K562 (cell line): ENCODE results near the gene ERC2.

Source experiments
- CTCF ChIP-seq, 3 experiments: IDR thresholded peaks in 2 of 3; conservative IDR thresholded peaks in 1 of 3; 2 replicates each; pipeline ENCODE4 v1.5.1; 2011 to 2012; ENCODE audit warnings: low read length in 3 of 3, mild to moderate bottlenecking in 3 of 3, control low read depth in 2 of 3, improper control_type of control experiment in 1 of 3, inconsistent platforms in 1 of 3, low read depth in 1 of 3, mixed read lengths in 1 of 3, moderate library complexity in 1 of 3; ENCODE audit not compliant: insufficient read depth in 2 of 3
- DPF2 ChIP-seq: fragments of 450-650 bp; IDR thresholded peaks from 2 replicates; pipeline ENCODE4 v1.6.1; 2016
- E4F1 ChIP-seq: fragments of 250-450 bp; sonication (Bioruptor Pico); IDR thresholded peaks from 2 replicates; pipeline ENCODE4 v1.5.0; 2021; ENCODE audit warnings: mild to moderate bottlenecking, borderline replicate concordance
- FOXK1 ChIP-seq: sonication (generic); formaldehyde crosslinking; IDR thresholded peaks from 2 replicates; pipeline ENCODE4 v1.8.0; 2022; ENCODE audit warnings: missing genetic modification reagents, mild to moderate bottlenecking, borderline replicate concordance
- HDAC6 ChIP-seq: IDR thresholded peaks from 2 replicates; pipeline ENCODE4 v1.6.1; 2012; ENCODE audit warnings: low read depth, mild to moderate bottlenecking, control low read depth, inconsistent platforms, low read length, moderate library complexity
- JUN ChIP-seq, 2 experiments: sonication (generic) in 1 of 2; formaldehyde crosslinking in 1 of 2; IDR thresholded peaks; 2 replicates each; pipeline versions ENCODE4 v1.6.1 to v1.8.0; 2012 to 2022; ENCODE audit warnings: borderline replicate concordance in 2 of 2, mild to moderate bottlenecking in 2 of 2, improper control_type of control experiment in 1 of 2, low read depth in 1 of 2, low read length in 1 of 2, missing genetic modification reagents in 1 of 2
- MTA3 ChIP-seq: fragments of 450-650 bp; formaldehyde crosslinking; IDR thresholded peaks from 2 replicates; pipeline ENCODE4 v1.6.1; 2017; ENCODE audit warnings: mild to moderate bottlenecking, borderline replicate concordance
- POLR2A ChIP-seq: fragments of 450-650 bp; conservative IDR thresholded peaks from 2 replicates; pipeline ENCODE4 v1.6.1; 2016
- PPARD ChIP-seq: fragments of 250-450 bp; sonication (Bioruptor Pico); IDR thresholded peaks from 2 replicates; pipeline ENCODE4 v1.8.0; 2022; ENCODE audit warnings: inconsistent platforms, mild to moderate bottlenecking, moderate library complexity
- REST ChIP-seq, 2 experiments: fragments of 450-650 bp; formaldehyde crosslinking in 1 of 2; IDR thresholded peaks; 2 replicates each; pipeline versions ENCODE4 v1.4.0 to v1.6.1; 2014 to 2020; ENCODE audit warnings: mild to moderate bottlenecking in 2 of 2, borderline replicate concordance in 1 of 2, low read depth in 1 of 2
- SRSF1 ChIP-seq: fragments of 200-400 bp; formaldehyde crosslinking; IDR thresholded peaks from 2 replicates; pipeline ENCODE4 v1.6.1; 2017; ENCODE audit warnings: mild to moderate bottlenecking, low read depth, low read length, moderate library complexity
- USF2 ChIP-seq: sonication (generic); formaldehyde crosslinking; IDR thresholded peaks from 2 replicates; pipeline ENCODE4 v1.5.0; 2020; ENCODE audit warnings: missing genetic modification reagents

- TF ChIP-seq FOXK1 (CRISPR knock-in tag) (no peak), E4F1 (CRISPR knock-in tag) (no peak), SRSF1 (no peak), CTCF (IDR thresholded peaks at IDR 0.05 in 2 of 3, conservative IDR thresholded peaks at IDR 0.05 in 1 of 3; ENCODE audit: insufficient read depth in 2 of 3, low read depth in 1 of 3, low read length in 3 of 3) (no peak), MTA3 (no peak), USF2 (CRISPR knock-in tag) (no peak), POLR2A (no peak), PPARD (no peak), JUN (IDR thresholded peaks at IDR 0.05; ENCODE audit: borderline replicate concordance, low read depth, low read length) (no peak), JUN (CRISPR knock-in tag; IDR thresholded peaks at IDR 0.05; ENCODE audit: borderline replicate concordance) (no peak), REST (IDR thresholded peaks at IDR 0.05; ENCODE audit: borderline replicate concordance) (no peak), REST (CRISPR knock-in tag; IDR thresholded peaks at IDR 0.05; ENCODE audit: low read depth) (no peak), DPF2 (no peak), HDAC6 (no peak)
These were observed 785.8 kb downstream of the ERC2 start for GRCh38 chr3:55682461-55682860.
